GM12874 (cell line): ENCODE measurements around the gene AKNAD1.

Source experiments
- CTCF ChIP-seq: IDR thresholded peaks from 2 replicates; pipeline ENCODE4 v1.5.1; 2011; ENCODE audit warnings: low read depth, mild to moderate bottlenecking, control low read depth, low read length, moderate library complexity; ENCODE audit not compliant: insufficient read depth

Gene AKNAD1

GRCh38 chr1:108824051-108824450 lies 32.8 kb downstream of the AKNAD1 start:
- TF ChIP-seq CTCF: no peak

GRCh38 chr1:108823632-108824031 lies 33.3 kb downstream of the AKNAD1 start:
- TF ChIP-seq CTCF: no peak

GRCh38 chr1:108819878-108820277 lies 37.0 kb downstream of the AKNAD1 start:
- TF ChIP-seq CTCF: no peak

GRCh38 chr1:108817811-108818210 lies 39.1 kb downstream of the AKNAD1 start:
- no peak for TF ChIP-seq CTCF

- no peak for TF ChIP-seq CTCF
Observed at GRCh38 chr1:108817016-108817415, 39.9 kb downstream of the AKNAD1 start.

- no peak for TF ChIP-seq CTCF
Observed at GRCh38 chr1:108816049-108816893, 40.6 kb downstream of the AKNAD1 start.

GRCh38 chr1:108815566-108815965 lies 41.3 kb downstream of the AKNAD1 start:
- TF ChIP-seq CTCF: no peak
